Memory B cell (primary cell): ENCODE data around the gene UBE2V1.
"Not testable (repeated sequence)": the region's sequence is repeated elsewhere in the genome, so short reads cannot be mapped to it uniquely, and the experiment has no call there.

ENCODE experiments used
- ATAC-seq: fragments of 150-1000 bp; cut with Tn5 transposase; 2 replicates; pipeline ENCODE4 v1.10.0; 2021; ENCODE audit warnings: low read depth, mild to moderate bottlenecking, moderate library complexity
- DNase-seq, 2 donors: peaks; one replicate each; pipeline ENCODE4 v3.0.0; 2022; ENCODE audit warnings: low spot score in 2 of 2
- H3K27ac Mint-ChIP-seq: one replicate; pipeline ENCODE4 v1.8.0; 2022; ENCODE audit warnings: mild to moderate bottlenecking, moderate library complexity, mixed read lengths
- H3K27me3 Mint-ChIP-seq: one replicate; pipeline ENCODE4 v1.8.0; 2022; ENCODE audit warnings: mixed read lengths
- H3K36me3 Mint-ChIP-seq: one replicate; pipeline ENCODE4 v1.8.0; 2022; ENCODE audit warnings: mild to moderate bottlenecking, mixed read lengths
- H3K4me1 Mint-ChIP-seq: one replicate; pipeline ENCODE4 v1.8.0; 2022; ENCODE audit warnings: mixed read lengths
- H3K4me3 Mint-ChIP-seq: one replicate; pipeline ENCODE4 v1.8.0; 2022; ENCODE audit warnings: mild to moderate bottlenecking, moderate library complexity, mixed read lengths
- H3K9me3 Mint-ChIP-seq: one replicate; pipeline ENCODE4 v1.8.0; 2022; ENCODE audit warnings: mixed read lengths

UBE2V1 gene

GRCh38 chr20:50112512-50113419, at the start of gene UBE2V1:
Gene UBE2V1, minus strand, starts transcription at chr20:50113150. Its CDS starts 22 bp downstream, at chr20:50113128.
- Mint-ChIP-seq H3K4me1 (peaks cover 59% of the 10 kb centered on the region), H3K27ac (peak within 1 kb of the TSS; percentile 87), H3K9me3 (no peaks in the 10 kb centered on the region), H3K36me3 (peaks cover 5% of the 10 kb centered on the region), H3K4me3 (peak within 1 kb of the TSS; percentile 98), H3K27me3 (no peaks in the 10 kb centered on the region)
- DNase-seq, result peak; percentile 78
- peak; percentile 78 for ATAC-seq

- ATAC-seq, H3K27ac Mint-ChIP-seq, H3K4me1 Mint-ChIP-seq, H3K27me3 Mint-ChIP-seq, DNase-seq, H3K9me3 Mint-ChIP-seq, H3K36me3 Mint-ChIP-seq, H3K4me3 Mint-ChIP-seq: not testable (repeated sequence)
These were observed 48.5 kb upstream of the UBE2V1 start for GRCh38 chr20:50161494-50161893.

GRCh38 chr20:50153500-50154377, 40.8 kb upstream of the UBE2V1 start, which contains the start of gene PEDS1:
Gene PEDS1, minus strand, starts transcription at chr20:50153723. Its CDS starts 86 bp downstream, at chr20:50153637.
- Mint-ChIP-seq H3K4me3 (peak within 1 kb of the TSS; percentile 85), H3K27ac (peak within 1 kb of the TSS; percentile 79), H3K9me3 (no peaks in the 10 kb centered on the region), H3K4me1 (peaks cover 29% of the 10 kb centered on the region), H3K27me3 (no peaks in the 10 kb centered on the region), H3K36me3 (peaks cover 5% of the 10 kb centered on the region)
- DNase-seq (peak; percentile 62 to 73), ATAC-seq (peak; percentile 98)

GRCh38 chr20:50153153-50153499, 40.2 kb upstream of the UBE2V1 start:
- H3K36me3 Mint-ChIP-seq, result peaks cover 7% of the 10 kb centered on the region
- H3K27ac Mint-ChIP-seq, result peak overlapping the region; percentile 79
- no peak for DNase-seq
- H3K27me3 Mint-ChIP-seq, result no peaks in the 10 kb centered on the region
- H3K9me3 Mint-ChIP-seq, result no peaks in the 10 kb centered on the region
- peak overlapping the region; percentile 85 for H3K4me3 Mint-ChIP-seq
- peak; percentile 2 for ATAC-seq
- H3K4me1 Mint-ChIP-seq, result peaks cover 32% of the 10 kb centered on the region

- H3K4me1 Mint-ChIP-seq, result peaks cover 33% of the 10 kb centered on the region
- peak overlapping the region; percentile 79 for H3K27ac Mint-ChIP-seq
- H3K9me3 Mint-ChIP-seq, result no peaks in the 10 kb centered on the region
- no peak for DNase-seq
- ATAC-seq, result no peak
- peaks cover 7% of the 10 kb centered on the region for H3K36me3 Mint-ChIP-seq
- no peaks in the 10 kb centered on the region for H3K27me3 Mint-ChIP-seq
- peak overlapping the region; percentile 85 for H3K4me3 Mint-ChIP-seq
These were observed 39.6 kb upstream of the UBE2V1 start for GRCh38 chr20:50152394-50153152.

- H3K9me3 Mint-ChIP-seq, result no peaks in the 10 kb centered on the region
- no peak for ATAC-seq
- H3K27ac Mint-ChIP-seq, result peak overlapping the region; percentile 87
- H3K4me3 Mint-ChIP-seq, result no peak overlapping the region
- no peaks in the 10 kb centered on the region for H3K27me3 Mint-ChIP-seq
- DNase-seq, result no peak
- H3K36me3 Mint-ChIP-seq, result peaks cover 7% of the 10 kb centered on the region
- peaks cover 44% of the 10 kb centered on the region for H3K4me1 Mint-ChIP-seq
These were observed 38.2 kb upstream of the UBE2V1 start for GRCh38 chr20:50151034-50151743.

- Mint-ChIP-seq H3K27ac (no peak overlapping the region), H3K4me1 (peaks cover 49% of the 10 kb centered on the region), H3K4me3 (no peak overlapping the region), H3K27me3 (no peaks in the 10 kb centered on the region), H3K9me3 (no peaks in the 10 kb centered on the region), H3K36me3 (peaks cover 7% of the 10 kb centered on the region)
- ATAC-seq, result no peak
- DNase-seq, result no peak
These were observed 36.7 kb upstream of the UBE2V1 start for GRCh38 chr20:50149481-50150254.

- ATAC-seq (peak; percentile 93), DNase-seq (peak; percentile 60 to 75)
- H3K36me3 Mint-ChIP-seq, result peaks cover 18% of the 10 kb centered on the region
- H3K4me3 Mint-ChIP-seq, result peak overlapping the region; percentile 76
- peak overlapping the region; percentile 98 for H3K27ac Mint-ChIP-seq
- peaks cover 40% of the 10 kb centered on the region for H3K4me1 Mint-ChIP-seq
- H3K27me3 Mint-ChIP-seq, result no peaks in the 10 kb centered on the region
- no peaks in the 10 kb centered on the region for H3K9me3 Mint-ChIP-seq
These were observed 34.0 kb upstream of the UBE2V1 start for GRCh38 chr20:50146732-50147662.

GRCh38 chr20:50146214-50146613, 33.3 kb upstream of the UBE2V1 start:
- Mint-ChIP-seq H3K27ac (peak overlapping the region; percentile 98), H3K4me3 (peak overlapping the region; percentile 76), H3K36me3 (peaks cover 21% of the 10 kb centered on the region), H3K27me3 (no peaks in the 10 kb centered on the region), H3K4me1 (peaks cover 34% of the 10 kb centered on the region), H3K9me3 (no peaks in the 10 kb centered on the region)
- no peak for DNase-seq
- no peak for ATAC-seq

GRCh38 chr20:50145566-50145965, 32.6 kb upstream of the UBE2V1 start:
- Mint-ChIP-seq H3K27me3 (no peaks in the 10 kb centered on the region), H3K36me3 (peaks cover 23% of the 10 kb centered on the region), H3K9me3 (no peaks in the 10 kb centered on the region), H3K27ac (peak overlapping the region; percentile 98), H3K4me3 (no peak overlapping the region), H3K4me1 (peaks cover 33% of the 10 kb centered on the region)
- no peak for DNase-seq
- ATAC-seq, result no peak

GRCh38 chr20:50144362-50144761, 31.4 kb upstream of the UBE2V1 start:
- Mint-ChIP-seq H3K9me3 (no peaks in the 10 kb centered on the region), H3K36me3 (peaks cover 25% of the 10 kb centered on the region), H3K4me1 (peaks cover 33% of the 10 kb centered on the region), H3K27ac (no peak overlapping the region), H3K4me3 (no peak overlapping the region), H3K27me3 (no peaks in the 10 kb centered on the region)
- no peak for DNase-seq
- ATAC-seq, result no peak

- H3K9me3 Mint-ChIP-seq, result no peaks in the 10 kb centered on the region
- DNase-seq (no peak), ATAC-seq (no peak)
- peaks cover 30% of the 10 kb centered on the region for H3K4me1 Mint-ChIP-seq
- H3K36me3 Mint-ChIP-seq, result peaks cover 21% of the 10 kb centered on the region
- no peak overlapping the region for H3K4me3 Mint-ChIP-seq
- no peaks in the 10 kb centered on the region for H3K27me3 Mint-ChIP-seq
- peak overlapping the region; percentile 56 for H3K27ac Mint-ChIP-seq
These were observed 29.9 kb upstream of the UBE2V1 start for GRCh38 chr20:50142812-50143211.
